GM18868 (cell line): ENCODE measurements around the gene SERPINA3.

Experiments
- ATAC-seq: cut with Tn5 transposase; IDR thresholded peaks from one replicate; pipeline ENCODE4 v1.9.1; 2021; ENCODE audit warnings: mild to moderate bottlenecking, moderate library complexity; ENCODE audit not compliant: unreplicated experiment

Gene SERPINA3

DNA sequence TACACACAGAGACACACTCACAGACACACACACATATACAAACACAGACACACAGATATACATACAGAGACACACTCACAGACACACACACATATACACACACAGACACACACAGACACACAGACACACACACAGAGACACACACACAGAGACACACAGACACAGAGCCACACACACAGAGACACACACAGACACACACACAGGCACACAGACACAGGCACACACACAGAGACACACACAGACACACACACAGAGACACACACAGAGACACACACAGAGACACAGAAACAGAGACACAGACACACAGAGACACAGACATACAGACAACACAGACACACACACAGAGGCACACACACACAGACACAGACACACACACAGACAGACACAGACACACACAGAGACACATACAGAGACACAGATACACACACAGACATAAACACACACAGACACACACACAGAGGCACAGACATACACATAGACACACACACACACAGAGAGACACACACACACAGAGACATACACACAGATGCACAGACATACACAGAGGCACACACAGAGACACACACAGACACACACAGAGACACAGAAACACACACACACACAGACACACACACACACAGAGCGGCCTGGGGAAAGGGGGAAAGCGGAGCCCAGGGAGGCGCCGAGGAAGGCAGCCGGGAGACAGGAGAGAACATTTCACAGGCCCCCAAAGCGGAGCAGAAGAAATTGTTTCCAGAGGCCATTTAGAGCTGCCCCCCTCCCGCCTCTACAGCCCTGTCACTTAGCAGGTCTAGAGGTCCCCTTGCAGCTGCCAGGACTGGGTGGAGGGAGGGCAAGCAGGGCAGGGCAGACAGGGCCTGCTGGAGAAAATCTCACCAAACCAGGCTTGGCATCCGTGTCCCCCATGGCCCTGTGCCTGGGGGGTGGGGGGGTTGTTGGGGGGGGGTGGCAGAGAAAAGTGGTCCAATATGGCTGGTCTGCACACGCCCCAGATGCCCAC, 38.9 kb downstream of the SERPINA3 start:
- no peak for ATAC-seq

DNA sequence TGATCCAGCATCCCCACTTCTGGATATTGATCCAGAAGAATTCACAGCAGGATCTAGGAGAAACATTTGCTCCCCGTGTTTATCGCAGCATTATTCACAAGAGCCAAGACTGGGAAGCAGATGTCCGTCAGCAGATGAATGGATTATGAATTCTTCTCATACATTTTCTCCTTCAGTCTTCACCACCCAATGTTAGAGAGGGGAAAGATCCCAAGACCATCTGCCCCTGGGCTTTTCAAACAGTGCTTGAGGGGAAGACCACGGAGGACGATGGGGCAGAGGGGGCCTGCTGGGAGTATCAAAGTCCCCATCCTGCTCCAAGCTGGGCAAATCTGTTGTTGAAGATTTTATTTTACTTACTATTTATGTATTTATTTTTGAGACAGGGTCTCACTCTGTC, 41.1 kb downstream of the SERPINA3 start:
- no peak for ATAC-seq

DNA sequence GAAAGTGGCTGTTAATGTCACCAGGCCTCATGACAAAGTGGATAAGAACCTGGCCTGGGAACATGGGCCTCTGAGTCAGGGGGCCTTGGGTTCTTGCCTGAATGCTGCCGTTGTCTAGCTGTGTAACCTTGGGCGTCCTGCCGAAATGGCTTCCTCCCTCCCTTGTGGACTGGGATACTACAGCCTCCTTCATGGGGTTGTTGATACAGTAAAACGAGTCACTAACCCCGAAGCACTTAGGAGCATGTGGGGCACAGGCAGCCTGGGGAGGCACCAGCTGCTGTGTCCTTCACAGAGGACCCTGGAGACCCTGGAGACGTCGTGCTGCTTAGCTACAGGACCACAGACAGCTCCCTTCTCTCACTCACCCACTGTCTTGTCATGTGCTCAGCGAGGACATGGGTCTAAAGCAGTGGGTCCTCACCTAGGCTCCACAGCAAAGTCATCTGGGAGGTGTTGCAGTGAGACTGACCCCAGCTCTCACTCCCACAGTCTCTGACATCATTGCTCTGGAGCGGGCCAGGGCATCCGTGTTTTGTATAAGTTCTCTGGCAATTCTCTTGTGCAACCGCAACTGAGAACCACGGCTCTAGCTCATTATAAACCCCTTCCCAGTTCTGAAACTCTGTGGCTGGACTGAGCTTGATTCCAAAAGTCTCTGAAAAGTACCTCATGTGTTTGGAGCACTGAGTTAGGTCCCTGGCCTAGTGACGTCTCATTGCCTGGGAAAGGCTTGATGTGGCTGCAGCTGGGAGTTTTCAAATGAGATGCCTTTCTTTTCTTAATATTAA, 42.1 kb downstream of the SERPINA3 start:
- no peak for ATAC-seq

DNA sequence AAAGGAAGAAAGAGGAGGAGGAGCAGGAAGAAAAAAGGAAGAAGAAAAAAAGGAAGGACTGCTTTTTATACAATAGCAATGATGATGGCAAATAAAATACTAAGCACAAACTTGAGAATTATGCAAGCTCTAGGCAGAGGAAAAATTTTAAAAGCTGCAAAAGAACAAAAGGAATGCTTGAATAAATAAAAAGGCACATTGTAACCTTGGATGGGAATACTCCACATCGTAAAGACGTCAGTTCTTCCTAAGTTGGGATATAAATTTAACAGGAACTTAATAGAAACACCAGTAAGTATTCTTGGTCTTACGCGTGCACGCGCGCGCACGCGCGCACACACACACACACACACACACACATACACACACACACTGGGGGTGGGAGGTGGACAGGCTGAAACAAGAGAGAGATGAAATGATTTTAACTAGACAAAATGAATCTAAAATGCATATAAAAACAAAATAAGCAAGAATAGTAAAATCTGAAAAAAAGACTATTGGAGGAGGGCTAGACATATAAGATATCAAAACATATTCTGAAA, 43.0 kb downstream of the SERPINA3 start:
- no peak for ATAC-seq

- ATAC-seq: no peak
These were observed 43.9 kb downstream of the SERPINA3 start for GRCh38 chr14:94656043-94656442.

- ATAC-seq: no peak
These were observed 47.1 kb downstream of the SERPINA3 start for GRCh38 chr14:94659256-94659655.

- no peak for ATAC-seq
These were observed 47.7 kb downstream of the SERPINA3 start for GRCh38 chr14:94659901-94660300.

DNA sequence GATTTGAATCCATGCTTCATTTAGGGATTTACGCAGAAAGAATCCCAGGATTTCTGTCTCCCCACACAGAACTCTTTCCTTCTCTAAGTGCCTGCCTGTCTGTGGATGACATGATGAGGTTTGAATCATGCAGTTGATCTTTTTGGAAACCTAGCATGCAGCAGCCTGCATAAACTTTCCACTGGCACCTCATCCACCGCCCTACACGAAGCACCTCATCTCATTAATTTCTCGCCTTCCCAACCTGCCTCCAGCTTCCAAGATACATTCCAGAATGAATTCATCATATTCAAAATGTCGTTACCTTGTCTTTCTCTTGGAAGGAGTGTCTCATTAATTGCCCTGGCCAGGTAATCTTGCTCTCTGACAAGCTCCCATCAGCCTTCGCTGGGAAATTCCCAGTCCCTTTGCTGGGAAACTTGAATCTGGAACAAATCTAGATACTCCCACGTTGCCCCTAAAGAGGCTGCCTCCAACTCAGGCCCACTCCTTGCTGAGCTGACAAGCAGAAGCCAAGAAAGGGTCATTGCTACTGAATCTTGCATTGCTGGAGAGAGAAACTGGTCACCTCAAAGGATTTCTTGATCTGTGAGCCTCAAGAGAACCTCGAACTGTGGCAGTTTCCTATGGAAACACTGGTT, 48.2 kb downstream of the SERPINA3 start:
- ATAC-seq: no peak

- ATAC-seq: no peak
These were observed 51.3 kb downstream of the SERPINA3 start for GRCh38 chr14:94663538-94663937.

GRCh38 chr14:94663965-94664704, 51.9 kb downstream of the SERPINA3 start:
- ATAC-seq: no peak

GRCh38 chr14:94665121-94665520, 52.9 kb downstream of the SERPINA3 start:
- ATAC-seq: no peak

GRCh38 chr14:94665544-94665943, 53.4 kb downstream of the SERPINA3 start:
- no peak for ATAC-seq

DNA sequence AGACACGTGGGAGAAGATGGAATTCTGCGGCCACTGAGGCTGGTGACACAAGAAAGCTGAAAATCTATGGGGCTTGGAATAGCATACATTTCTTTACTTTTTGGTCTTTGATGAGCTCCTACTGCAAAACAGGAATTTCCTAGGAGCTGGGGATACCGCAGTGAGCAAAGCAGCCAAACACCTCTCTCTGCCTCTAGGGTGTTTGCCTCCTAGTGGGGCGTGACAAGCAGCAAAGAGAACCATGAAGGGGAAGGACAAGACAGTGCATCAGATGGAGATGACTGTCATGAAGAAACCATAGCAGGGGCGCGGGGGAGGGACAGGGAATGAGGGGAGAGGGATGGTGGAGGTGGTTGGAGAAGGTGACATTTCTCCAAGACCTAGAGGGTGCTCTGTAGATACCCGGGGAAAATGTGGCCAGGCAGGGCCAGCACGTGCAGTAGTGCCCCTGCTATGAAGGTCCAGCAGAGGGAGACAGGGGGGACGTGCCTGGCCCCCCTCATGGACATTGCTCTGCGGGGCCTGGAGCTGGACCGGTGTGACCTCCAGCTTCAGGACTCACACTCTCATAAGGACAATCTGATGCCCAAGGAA, 58.6 kb downstream of the SERPINA3 start:
- ATAC-seq: no peak

DNA sequence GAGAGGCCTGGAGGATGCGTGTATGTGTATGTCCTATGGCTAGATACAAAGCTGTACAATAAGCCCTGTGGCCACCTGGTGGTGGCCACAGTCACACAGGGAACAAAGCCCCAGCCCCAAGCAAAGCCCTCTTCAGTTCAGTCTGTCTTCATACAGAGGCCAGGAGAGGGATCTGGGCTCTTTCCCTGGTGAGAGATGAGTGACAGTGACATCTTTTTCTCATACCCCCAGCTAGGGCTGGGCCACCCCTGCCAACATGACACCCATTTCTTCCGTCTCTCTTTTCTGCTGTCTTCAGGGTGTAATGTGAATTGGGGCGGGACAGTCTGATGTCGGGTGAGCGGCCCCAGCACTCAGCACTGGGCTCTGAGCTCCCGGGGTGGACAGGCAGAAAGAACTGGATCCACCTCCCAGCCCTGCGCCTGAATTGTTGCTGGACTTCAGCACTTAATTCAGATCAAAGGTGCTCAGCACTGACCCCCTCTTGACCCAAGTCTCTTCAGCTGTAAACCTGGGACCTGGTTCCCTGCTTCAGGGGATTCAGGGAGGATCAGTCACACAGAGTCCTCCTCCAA, 59.8 kb downstream of the SERPINA3 start:
- no peak for ATAC-seq

DNA sequence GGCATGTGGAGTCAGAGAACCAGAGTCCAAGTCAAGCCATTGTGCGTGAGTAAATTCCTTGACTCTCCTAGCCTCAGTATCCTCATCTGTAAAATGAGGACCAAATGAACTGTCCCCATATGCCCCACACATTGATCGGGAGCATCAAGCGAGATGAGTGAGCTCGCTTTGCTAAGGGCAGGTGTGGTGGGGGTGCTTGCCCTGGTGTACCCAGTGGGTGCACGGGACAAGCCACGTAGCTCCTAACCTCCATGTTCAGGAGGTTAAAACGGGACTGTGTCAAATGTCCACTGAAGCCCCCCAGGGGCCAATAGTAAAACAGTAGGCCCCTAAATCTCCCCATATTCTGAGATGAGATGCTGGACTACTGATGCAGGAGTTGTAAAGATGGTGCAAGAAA, 60.9 kb downstream of the SERPINA3 start:
- ATAC-seq: no peak
